Omental fat pad (tissue), 4 donors: Measurements from ENCODE around the gene UNC93B1. TPM values are rescaled to one million over a fixed set of nuclear protein-coding genes. Genes with fewer than 3 reads are reported as not detected.

ENCODE experiments used
- ATAC-seq: fragments of 150-250 bp; one replicate; pipeline ENCODE4 v1.9.1; 2016; ENCODE audit warnings: mild to moderate bottlenecking, moderate library complexity; ENCODE audit not compliant: low FRiP score
- DNase-seq: peaks from one replicate; pipeline ENCODE4 v3.0.0-alpha.2; 2019; ENCODE audit warnings: low spot score
- total RNA-seq, 4 donors: library from RNA; depleted of rRNA; stranded (reverse); fragments of >200 nt; gene quantifications; one replicate each; pipeline ENCODE4 v1.1.0, GENCODE V29; 2016
- TF ChIP-seq, protein P1 (sequence below), 3 donors: fragments of 450-650 bp; IDR thresholded peaks; one replicate each; pipeline ENCODE4 v1.5.1; 2016 to 2017; ENCODE audit warnings: antibody characterized with exemption in 3 of 3, mild to moderate bottlenecking in 3 of 3, moderate library complexity in 2 of 3

UNC93B1 gene
- total RNA-seq, 4 donors from 2014 or later, result 33.5 to 63.8 (median 51.4) TPM

DNA sequence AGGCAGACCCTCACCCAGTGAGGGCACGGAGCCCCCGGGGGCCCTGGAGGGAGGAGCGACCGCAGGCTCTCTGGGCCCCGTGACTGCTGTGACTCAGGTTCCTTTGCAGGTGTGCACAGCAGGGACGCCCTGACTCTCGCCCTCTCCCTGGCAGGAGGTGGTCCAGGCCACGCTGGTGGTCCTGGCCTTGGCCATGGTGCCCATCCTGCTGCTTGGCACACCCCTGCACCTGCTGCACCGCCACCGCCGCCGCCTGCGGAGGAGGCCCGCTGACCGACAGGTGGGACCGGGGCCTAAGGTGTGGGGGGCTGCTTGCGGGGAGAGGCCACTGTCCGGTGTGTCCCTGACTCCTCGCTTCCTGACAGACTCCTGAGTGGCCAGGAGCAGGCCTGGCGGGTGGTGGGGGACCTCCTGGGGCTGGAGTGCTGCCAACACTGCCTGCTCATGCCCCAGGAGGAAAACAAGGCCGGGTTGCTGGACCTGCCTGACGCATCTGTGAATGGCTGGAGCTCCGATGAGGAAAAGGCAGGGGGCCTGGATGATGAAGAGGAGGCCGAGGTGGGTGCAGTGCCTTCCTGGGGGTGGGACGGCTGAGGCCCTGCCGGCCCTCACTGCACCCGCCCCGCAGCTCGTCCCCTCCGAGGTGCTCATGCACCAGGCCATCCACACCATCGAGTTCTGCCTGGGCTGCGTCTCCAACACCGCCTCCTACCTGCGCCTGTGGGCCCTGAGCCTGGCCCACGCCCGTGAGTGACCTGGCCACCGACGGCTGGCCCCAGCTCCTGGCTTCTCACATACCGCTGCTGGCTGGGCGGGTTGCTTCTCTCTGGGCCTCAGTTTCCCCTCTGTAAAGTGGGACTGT is 45.8 kb upstream of the UNC93B1 start:
- TF ChIP-seq, protein P1, sequence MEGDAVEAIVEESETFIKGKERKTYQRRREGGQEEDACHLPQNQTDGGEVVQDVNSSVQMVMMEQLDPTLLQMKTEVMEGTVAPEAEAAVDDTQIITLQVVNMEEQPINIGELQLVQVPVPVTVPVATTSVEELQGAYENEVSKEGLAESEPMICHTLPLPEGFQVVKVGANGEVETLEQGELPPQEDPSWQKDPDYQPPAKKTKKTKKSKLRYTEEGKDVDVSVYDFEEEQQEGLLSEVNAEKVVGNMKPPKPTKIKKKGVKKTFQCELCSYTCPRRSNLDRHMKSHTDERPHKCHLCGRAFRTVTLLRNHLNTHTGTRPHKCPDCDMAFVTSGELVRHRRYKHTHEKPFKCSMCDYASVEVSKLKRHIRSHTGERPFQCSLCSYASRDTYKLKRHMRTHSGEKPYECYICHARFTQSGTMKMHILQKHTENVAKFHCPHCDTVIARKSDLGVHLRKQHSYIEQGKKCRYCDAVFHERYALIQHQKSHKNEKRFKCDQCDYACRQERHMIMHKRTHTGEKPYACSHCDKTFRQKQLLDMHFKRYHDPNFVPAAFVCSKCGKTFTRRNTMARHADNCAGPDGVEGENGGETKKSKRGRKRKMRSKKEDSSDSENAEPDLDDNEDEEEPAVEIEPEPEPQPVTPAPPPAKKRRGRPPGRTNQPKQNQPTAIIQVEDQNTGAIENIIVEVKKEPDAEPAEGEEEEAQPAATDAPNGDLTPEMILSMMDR (IDR thresholded peaks at IDR 0.05), result no peak
- ATAC-seq, result no peak

DNA sequence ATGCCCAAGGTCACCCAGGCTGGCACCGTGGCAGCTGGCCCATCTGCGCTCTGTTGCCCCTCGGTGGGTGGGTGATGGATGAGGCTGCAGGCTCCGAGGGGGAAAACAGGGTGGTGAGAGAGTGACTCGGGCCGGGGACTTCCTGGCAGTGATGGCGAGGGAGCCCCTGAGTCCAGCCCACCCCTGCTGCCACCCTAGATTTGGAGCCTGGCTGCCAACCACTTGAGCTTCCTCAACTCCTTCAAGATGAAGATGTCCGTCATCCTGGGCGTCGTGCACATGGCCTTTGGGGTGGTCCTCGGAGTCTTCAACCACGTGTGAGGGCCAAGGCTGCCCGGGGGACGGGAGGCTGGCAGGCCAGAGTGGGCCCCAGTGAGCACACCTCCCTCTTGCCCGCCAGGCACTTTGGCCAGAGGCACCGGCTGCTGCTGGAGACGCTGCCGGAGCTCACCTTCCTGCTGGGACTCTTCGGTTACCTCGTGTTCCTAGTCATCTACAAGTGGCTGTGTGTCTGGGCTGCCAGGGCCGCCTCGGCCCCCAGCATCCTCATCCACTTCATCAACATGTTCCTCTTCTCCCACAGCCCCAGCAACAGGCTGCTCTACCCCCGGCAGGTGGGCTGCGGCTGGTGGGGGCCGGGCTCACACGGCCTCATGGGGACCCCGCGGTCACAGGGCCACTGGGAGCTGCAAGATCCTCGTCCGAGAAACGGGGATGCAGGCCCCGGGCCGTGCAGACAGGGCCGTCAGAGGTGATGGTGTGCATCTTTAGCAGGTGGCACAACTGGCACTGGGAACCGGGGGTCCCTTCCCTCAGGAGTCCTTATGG is 45.0 kb upstream of the UNC93B1 start:
- TF ChIP-seq, protein P1 (IDR thresholded peaks at IDR 0.05), result no peak
- no peak for DNase-seq
- no peak for ATAC-seq

More for the DNA sequence above, 45.8 kb upstream of the UNC93B1 start:
- DNase-seq, result no peak

DNA sequence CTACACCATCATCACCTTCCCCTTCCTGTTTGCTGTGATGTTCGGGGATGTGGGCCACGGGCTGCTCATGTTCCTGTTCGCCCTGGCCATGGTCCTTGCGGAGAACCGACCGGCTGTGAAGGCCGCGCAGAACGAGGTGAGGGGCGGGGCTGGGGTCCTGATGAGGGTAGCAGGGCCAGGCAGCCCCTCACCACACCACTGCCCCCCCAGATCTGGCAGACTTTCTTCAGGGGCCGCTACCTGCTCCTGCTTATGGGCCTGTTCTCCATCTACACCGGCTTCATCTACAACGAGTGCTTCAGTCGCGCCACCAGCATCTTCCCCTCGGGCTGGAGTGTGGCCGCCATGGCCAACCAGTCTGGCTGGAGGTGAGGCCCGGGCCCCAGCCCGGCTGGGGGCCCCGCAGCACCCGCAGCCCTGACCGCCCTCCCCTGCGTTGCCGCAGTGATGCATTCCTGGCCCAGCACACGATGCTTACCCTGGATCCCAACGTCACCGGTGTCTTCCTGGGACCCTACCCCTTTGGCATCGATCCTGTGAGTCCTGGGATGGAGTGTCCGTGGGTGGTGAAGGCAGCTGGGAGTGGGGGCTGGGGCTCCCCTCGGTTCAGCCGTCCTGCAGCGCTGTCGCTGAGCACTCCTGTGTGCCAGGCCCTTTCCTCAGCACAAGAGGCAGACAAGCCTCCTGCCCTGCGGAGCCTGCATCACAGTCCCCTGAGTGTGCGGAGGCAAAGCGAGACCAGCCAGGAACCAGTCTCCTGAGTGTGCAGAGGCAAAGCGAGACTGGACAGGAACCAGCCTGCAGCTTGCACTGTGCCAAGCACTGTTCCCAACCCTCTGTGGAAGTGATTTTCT is 43.8 kb upstream of the UNC93B1 start:
- DNase-seq (no peak), ATAC-seq (no peak)

DNA sequence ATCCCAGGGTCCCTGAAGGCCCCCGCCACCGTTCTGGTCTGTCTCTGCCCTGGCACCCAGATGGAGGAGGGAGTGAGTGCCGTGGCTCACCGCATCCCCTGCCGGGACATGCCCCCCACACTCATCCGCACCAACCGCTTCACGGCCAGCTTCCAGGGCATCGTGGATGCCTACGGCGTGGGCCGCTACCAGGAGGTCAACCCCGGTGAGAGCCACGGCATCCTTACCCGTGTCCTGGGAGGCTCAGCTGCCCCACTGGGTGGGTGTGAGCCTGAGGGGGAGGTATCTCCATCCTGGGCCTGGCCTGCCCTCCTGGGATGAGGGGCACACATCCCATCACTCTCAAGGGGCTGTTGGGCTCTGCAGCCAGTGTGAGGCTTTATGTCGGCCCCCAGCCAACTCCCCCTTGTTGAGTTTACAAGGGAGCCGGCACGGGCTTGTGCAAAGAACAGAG is 41.0 kb upstream of the UNC93B1 start:
- no peak for ATAC-seq
- TF ChIP-seq, protein P1 (IDR thresholded peaks at IDR 0.05), result no peak
- no peak for DNase-seq

More for the DNA sequence above, 43.8 kb upstream of the UNC93B1 start:
- TF ChIP-seq, protein P1 (IDR thresholded peaks at IDR 0.05), result no peak

DNA sequence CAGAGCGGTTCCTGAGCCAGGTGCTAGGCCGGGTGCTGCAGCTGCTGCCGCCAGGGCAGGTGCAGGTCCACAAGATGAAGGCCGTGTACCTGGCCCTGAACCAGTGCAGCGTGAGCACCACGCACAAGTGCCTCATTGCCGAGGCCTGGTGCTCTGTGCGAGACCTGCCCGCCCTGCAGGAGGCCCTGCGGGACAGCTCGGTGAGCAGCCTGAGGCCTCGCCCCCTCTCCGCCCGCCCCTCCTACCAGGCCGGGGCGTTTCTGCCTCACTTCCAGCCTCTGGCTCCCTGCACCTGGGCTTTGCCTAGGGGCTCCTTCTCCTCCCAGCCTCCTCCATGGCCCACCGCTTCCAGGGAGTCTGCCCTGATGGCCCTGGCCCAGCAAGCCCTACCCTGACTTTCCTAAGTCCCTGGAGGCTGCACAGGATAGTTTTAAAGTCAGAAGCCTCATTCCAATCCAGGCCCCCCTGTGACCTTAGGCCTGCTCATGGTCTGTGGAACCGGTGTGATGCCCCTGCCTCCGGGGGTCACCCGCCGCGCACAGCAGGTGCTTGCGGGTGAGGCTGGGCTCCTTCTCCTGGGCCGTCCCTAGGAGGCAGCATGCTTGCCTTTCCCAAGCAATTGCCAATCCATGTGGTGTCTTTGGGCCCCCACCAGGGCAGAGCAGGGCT is 40.4 kb upstream of the UNC93B1 start:
- ATAC-seq (no peak), DNase-seq (no peak)
- TF ChIP-seq, protein P1 (IDR thresholded peaks at IDR 0.05), result no peak
